CD4-positive, alpha-beta T cell treated with Interleukin-17A for 1 hour (primary cell): ENCODE results near the gene CPLANE2.
"Not testable (repeated sequence)": the region's sequence is repeated elsewhere in the genome, so short reads cannot be mapped to it uniquely, and the experiment has no call there.

Source experiments
- DNase-seq: peaks from one replicate; pipeline ENCODE4 v3.0.0-alpha.2; 2020

Gene CPLANE2

GRCh38 chr1:16207318-16208269, 29.4 kb downstream of the CPLANE2 start:
- DNase-seq = no peak

GRCh38 chr1:16206547-16207317, 30.3 kb downstream of the CPLANE2 start:
- peak; percentile 96 for DNase-seq

DNA sequence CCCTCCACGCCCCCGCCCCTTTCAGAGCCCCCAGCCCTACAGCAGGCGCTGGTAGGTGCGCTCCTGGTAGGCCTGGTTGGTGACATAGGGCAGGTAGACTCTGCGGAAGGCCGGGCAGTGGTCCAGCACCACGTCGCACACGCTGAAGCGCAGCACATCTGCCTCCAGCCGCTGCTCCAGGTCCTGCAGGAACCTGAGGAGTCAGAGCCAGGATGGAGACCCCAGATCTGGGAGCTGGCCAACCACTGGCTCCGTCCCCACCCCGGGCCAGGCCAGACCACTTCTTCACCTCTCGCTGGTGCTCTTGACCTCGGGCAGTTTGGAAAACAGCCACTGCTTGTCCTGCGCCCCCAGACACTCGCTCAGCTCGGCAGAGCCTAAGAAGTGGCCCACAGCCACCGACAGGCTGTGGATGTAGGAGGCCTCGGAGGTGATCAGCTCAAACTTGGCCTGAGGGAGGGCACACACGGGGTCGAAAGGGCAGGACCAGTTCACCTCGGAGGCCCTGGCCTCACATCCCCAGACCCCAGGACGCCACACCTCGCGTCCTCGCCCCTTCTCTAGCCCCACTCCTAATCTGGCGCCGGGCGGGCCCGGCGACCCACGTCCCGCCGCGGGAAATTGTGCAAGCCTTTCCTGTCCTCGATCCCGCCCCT, 31.0 kb downstream of the CPLANE2 start:
- DNase-seq = peak; percentile 6

DNA sequence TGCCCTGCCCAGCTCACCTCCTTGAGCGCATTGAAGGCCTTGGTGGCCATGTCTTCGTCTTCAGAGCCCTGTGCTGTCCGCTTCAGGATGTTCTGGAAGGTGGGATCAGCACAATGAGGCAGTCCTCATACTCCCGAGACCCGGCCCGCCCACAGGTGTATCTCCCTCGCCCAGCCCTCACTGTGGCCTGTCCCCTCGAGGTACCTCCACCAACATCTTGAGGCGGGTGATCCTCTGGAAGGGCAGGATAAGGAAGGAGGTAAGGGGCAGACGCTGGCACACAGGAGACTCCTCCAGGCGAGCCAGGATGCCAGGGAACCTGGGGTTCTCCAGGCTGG, 31.7 kb downstream of the CPLANE2 start:
- no peak for DNase-seq

DNA sequence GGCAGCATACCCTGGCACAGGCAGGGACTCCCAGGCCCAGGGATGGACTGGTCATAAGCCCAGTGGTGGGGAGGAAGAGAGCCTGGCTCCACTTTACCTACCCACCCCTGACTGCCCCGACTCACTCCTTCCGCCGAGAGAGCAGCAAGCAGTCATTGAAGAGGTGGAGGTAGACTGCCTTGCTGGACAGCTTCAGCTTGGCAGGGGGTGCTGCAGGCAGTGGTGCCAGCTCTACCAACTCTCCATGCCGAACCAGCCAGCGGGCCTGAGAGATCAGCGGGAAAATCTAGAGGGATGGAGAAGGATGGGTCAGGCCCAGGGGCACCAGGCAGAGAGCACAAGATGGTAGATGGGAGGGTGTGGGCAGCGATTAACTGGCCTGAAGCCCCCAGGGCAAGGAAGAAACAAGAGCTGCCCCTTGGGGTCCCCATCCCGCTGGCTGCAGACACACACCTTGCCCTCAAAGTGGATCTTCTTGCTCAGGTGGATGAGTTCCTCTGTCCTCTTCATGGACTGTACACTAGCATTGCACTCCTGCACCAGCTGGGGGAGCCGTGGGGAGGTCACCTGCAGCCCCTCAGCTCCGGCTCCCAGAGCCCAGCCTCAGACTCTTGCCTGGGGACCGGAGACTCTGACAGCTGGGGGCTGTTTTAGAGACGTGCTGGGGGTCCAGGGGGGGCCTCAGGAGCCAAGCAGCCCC, 32.2 kb downstream of the CPLANE2 start:
- peak; percentile 25 for DNase-seq

DNA sequence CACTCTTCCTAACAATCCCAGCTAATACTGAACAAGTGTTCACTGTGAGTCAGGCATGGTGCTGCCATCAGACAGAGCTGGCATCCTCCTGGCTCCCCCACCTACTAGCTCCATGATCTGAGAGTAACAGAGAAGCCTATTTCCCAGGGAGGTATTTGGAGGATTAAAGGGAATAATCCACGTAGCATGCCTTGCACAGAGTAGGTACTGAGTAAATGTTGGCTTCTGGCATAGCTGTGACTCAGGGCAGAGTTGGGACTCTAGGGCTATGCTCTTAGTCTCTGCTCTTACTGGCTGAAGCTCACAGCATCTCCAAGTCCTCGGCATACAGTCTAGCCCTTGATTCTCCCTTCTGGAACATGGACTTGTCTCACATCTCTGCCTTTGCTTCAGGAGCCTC, 32.8 kb downstream of the CPLANE2 start:
- DNase-seq = no peak

DNA sequence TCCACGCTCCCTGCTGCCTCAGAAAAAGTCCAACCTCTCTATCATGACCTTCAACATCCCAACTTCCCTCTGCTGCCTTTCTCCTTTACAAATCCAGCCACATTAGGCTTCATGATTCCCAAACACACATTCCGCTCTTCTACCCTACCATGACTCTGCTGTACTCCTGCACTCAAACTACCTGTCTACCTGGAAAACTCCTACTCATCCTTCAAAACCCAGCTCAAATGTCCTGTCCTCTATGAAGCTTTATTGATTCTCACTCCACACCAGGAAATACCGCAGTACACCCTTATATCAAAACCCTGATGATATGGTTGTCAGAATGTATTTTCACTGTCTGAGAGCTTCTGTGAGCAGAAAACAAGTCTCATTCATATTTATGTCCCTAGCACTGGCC, 33.4 kb downstream of the CPLANE2 start:
- DNase-seq = no peak

DNA sequence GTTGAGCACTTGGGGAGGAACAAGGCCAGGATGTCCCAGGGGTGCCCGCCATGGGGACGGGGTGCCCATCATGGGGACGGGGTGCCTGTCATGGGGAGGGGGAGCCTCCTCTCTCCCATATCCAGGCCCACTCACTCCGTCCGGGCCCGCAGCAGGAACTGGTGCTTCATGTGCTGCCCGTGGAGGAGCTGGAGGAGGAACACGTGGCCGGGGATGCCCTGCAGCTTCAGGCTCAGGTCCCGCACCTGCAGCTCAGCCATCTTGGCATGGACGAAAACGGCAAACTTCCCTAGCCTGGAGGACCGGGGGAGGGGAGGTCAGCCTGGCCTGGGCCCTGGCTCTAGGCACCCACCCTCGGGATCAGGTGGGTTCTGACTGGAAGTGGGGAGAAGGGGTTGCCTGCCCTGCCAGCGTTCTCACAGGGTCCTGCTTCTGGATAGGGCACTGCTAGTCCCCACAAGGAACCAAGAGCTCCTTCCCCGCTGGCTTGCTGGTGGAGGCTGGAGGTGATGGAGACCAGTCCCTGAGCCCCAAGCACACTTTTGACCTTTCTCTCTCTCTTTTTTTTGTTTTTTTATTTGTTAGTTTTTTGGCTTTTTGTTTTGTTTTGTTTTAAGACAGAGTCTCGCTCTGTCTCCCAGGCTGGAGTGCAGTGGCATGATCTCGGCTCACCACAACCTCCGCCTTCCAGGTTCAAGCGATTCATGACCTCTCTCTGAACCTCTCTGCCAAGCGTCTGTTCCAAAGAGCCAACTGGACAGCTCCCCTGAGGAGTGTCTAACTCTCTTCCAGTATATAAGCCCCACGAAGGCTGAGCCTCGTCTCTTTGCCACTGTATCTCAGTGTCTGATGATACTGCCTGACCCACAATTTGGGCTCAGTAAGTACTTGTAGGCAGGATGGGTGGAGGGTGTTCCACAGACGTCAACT, 34.4 kb downstream of the CPLANE2 start:
- no peak for DNase-seq

DNA sequence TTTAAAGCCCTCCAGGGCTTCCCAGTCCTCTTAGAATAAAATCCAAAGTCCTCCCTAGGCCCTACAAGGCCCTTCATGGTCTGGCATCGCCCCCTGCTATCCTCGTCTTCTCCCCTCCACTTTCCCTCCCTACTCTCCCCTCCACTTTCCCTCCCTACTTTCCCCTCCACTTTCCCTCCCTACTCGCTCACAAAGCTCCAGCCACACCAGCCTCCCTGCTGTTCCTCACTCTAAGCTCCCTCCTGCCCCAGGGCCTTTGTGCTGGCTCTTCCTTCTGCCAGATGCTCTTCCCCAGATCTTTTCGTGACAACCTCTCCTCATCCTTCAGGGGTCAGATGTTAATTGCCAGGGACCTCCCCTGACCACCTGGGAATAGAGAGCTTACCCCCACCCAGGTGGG, 37.3 kb downstream of the CPLANE2 start:
- DNase-seq = no peak

DNA sequence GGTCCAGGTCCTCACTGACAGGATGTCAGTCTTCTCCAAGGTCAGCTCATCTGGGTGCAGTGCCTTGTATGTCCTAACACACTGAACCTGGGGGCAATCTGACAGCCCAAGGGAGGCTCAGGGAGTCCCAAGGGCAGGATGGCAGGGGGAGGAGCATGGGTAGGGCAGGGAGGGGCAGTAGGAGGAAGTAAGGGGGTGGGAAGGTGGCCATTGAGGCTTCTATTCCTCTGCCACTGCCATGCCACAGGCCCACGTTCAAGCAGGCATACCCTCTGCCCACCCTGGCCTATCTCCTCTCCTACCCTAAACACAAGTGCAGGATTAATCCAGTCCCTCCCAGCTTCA, 37.9 kb downstream of the CPLANE2 start:
- DNase-seq = no peak

DNA sequence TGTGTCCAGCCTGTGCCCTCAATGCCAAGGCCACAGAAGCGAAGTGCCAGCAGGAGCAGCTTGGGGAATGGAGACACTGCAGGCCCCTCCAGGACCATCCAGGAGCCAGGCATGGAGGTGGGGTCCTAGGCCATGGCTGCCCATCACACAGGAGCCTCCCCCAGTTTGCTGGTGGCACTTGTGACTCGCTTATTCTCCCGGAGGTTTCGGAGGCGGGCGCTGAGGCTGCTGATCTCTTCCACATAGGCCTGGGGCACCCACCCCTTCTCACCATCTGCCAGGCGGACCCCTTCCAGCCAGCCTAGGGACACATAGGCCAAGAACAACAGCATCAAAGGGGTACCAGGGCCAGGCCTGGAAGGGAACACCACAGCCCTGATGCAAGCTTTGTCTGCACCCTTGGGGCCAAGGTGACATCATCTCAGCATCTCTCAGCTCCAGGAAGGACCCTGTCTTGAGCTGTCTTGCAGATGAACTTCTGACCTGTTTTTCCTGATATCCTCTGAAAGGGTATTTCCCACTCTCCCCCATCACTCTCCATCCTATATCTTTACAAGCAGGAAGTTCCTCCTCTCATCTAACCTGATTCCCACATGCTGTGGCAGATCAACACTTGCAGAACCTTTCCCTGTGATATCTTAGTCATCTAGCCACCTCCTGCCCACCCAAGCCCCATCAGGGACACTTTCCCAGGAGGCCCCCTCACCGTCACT, 38.4 kb downstream of the CPLANE2 start:
- DNase-seq = no peak

GRCh38 chr1:16196874-16197273, 40.1 kb downstream of the CPLANE2 start:
- DNase-seq = no peak

GRCh38 chr1:16196139-16196538, 40.8 kb downstream of the CPLANE2 start:
- not testable (repeated sequence) for DNase-seq

GRCh38 chr1:16195518-16195905, 41.5 kb downstream of the CPLANE2 start:
- no peak for DNase-seq

GRCh38 chr1:16191916-16192546, 45.0 kb downstream of the CPLANE2 start:
- DNase-seq = no peak

DNA sequence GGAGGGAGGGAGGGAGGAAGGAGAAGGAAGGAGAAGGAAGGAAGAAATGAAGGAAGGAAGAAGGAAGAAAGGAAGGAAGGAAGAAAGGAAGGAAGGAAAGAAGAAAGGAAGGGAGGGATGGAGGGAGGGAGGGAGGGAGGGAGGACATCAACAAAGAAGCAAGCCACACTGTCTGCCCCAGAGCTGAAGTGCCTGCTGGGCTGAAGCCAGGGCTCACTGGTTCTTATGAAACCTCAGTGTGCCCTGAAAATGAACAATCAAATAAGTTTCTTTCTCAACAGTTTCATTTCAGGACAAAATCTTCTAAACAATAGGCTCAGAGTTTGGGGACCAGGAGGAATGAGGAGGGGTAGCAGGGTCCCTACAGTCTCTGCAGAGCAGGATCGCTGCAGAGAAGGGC, 45.7 kb downstream of the CPLANE2 start:
- DNase-seq = no peak

DNA sequence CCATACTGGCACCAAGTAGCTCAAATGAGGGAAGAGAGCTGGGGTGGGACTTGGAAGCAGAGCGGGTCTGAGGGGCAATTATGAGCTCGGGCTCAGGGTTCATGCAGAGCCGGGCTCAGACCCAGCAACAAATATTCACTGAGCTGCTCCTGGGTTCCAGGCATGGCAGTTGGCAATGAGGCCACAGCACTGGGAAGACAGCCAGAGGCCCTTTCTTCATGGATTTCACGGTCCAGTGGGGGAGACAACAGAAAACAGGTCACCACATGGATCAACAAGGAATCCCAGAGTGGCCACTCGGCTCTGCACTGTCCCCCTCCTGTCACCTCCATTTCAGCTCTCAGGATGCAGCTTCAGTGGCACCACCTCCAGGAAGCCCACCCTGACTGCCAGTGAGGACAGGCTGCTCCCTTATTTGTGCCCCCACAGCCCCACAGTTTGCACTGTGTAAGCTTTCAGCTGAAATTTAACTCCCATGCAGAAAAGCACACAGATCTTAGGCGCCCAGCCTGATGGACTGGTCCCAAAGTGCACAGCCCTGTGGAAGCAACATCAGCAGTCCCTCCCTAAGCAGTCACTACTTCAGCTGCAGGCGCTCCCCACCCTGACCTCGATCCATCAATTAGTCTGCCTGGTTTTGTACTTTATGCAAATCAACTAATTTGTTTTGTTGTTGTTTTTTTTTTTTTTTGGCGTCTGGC, 46.9 kb downstream of the CPLANE2 start:
- no peak for DNase-seq

- no peak for DNase-seq
These were observed 48.0 kb downstream of the CPLANE2 start for GRCh38 chr1:16189003-16189402.

DNA sequence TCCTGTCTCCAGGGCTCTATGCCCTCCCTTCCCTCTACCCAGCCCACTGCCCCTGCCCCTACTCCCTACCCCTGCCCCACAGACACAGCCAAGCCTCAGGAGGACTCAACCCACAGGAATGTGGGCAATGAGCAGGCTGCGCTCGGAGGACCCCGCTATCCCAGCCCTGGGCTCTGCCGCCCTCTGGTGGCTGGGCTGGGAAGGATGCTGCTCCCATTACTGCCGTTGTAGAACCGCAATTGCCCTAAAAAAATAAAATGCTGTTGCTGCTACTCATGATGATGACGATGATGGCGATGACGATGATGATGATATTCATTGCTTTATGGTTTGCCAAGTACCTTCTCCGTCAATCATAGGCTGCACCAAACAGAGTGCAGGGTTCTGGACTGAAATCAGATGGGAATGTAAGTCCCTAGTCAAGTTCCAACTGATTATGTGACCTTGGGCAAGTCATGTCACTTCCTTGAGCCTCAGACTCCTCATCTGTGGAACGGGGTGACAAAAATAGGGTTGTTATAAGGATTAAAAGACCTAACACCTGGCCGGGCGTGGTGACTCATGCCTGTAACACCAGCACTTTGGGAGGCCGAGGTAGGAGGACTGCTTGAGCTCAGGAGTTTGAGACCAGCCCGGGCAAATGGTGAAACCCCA, 49.1 kb downstream of the CPLANE2 start:
- peak; percentile 79 for DNase-seq
